ENCODE results near the gene NFILZ.

The NFILZ gene

DNA sequence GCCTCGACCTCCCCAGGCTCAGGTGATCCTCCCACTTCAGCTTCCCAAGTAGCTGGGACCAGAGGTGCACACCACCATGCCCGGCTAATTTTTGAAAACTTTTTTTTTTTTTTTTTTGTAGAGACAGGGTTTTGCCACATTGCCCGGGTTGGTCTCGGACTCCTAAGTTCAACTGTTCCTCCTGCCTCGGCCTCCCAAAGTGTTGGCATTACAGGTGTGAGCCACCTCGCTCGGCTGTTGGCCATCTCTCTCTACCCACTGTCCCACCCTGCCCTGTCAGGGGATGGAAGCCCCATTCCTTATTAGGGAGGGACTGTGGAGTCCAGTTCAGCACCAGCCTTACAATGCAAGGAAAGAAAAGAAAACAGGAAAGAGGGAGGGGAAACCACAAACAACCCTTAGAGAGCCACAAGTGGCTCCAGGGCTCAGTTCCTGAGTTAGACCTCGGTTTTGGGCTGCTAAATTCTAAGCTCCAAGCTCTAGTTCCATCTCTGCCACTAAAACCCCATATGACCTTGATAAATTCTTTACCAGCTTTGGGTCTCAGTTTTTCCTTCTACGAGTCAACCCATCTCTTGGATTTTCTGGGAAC is 36.5 kb downstream of the NFILZ start:
- TF ChIP-seq, protein P1, sequence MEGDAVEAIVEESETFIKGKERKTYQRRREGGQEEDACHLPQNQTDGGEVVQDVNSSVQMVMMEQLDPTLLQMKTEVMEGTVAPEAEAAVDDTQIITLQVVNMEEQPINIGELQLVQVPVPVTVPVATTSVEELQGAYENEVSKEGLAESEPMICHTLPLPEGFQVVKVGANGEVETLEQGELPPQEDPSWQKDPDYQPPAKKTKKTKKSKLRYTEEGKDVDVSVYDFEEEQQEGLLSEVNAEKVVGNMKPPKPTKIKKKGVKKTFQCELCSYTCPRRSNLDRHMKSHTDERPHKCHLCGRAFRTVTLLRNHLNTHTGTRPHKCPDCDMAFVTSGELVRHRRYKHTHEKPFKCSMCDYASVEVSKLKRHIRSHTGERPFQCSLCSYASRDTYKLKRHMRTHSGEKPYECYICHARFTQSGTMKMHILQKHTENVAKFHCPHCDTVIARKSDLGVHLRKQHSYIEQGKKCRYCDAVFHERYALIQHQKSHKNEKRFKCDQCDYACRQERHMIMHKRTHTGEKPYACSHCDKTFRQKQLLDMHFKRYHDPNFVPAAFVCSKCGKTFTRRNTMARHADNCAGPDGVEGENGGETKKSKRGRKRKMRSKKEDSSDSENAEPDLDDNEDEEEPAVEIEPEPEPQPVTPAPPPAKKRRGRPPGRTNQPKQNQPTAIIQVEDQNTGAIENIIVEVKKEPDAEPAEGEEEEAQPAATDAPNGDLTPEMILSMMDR (IDR thresholded peaks at IDR 0.05; ENCODE audit: insufficient read depth, low read depth, low read length, missing control alignments), result no peak
- H3K4me3 ChIP-seq (ENCODE audit: low read length), result no peak overlapping the region
- DNase-seq (ENCODE audit: low read depth), result no peak

DNA sequence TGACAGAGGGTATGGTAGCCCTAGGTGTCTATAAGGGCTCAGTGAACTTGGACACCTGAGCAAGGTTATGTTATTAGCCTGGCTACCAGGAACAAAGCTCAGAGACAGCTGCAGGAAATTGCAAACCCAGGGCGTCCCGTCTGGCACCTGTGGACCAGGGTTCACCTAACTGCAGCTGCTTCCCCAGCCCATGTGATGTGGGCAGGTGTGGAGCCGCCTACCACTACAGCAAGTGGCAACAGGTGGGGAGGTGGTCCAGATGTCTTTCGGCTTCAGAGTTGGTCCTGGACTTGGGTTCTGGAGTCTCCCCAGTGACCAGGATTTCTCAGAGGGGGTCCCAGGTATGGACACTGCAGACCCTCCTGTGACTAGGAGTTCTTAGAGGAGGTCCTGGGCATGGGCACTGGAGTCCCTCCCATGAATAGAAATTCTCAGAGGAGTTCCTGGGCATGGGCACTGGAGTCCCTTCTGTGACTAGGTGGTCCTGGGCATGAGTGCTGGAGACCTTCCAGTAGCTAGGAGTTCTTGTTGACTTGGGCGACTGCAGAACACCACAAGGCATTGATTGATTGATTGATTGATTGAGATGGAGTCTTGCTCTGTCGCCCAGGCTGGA is 43.0 kb downstream of the NFILZ start:
- DNase-seq (ENCODE audit: low read depth), result no peak
- H3K4me3 ChIP-seq (ENCODE audit: low read length), result no peak overlapping the region
- TF ChIP-seq, protein P1 (IDR thresholded peaks at IDR 0.05; ENCODE audit: insufficient read depth, low read depth, low read length, missing control alignments), result no peak

DNA sequence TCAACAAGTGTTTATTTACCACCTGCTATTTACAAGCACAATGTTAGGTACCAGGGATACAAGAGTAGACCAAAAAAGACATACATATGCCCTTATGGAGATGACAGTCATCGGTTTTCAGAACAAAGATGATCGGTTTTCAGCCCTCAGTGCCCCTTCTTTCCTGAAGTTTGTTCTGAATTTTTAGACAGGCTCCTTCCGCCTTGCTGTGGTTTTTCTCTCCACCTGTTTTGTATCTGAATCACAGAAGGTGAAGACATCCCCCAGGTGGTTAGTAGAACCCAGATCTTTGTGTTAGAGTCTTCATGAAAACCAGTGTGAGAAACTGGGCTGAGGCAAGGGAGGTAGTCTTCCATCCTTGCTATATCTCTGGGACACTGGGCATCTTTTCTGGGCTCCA is 44.6 kb downstream of the NFILZ start:
- no peak for DNase-seq (ENCODE audit: low read depth)
- TF ChIP-seq, protein P1 (IDR thresholded peaks at IDR 0.05; ENCODE audit: insufficient read depth, low read depth, low read length, missing control alignments), result no peak
- no peak overlapping the region for H3K4me3 ChIP-seq (ENCODE audit: low read length)

DNA sequence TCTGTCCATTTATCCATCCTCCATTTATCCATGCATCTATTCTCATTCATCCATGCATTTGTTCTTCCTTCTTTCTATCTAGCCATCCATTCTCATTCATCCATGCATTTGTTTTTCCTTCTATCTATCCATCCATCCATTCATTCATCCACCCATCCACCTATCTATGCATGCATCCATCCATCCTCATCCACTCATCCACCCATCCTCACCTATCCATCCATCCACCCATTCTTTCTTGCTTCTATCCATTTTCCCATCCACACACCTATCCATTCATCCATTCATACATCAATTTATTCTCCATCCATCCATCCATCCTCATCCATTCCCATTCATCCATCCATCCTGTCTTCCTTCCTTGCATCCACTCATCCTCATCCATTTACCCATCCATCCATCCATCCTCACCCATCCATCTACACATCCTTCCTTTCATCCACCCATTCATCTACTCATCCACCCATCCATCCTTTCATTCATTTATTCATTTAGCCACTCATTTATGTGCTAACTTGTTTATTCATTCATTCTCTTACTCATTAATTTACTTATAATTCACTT is 47.9 kb downstream of the NFILZ start:
- H3K4me3 ChIP-seq (ENCODE audit: low read length), result no peak overlapping the region
- no peak for DNase-seq (ENCODE audit: low read depth)
- TF ChIP-seq, protein P1 (IDR thresholded peaks at IDR 0.05; ENCODE audit: insufficient read depth, low read depth, low read length, missing control alignments), result no peak

Data from epithelial cell of esophagus (primary cell).